ENCODE results near the gene AMER2. TPM values are rescaled to one million over a fixed set of nuclear protein-coding genes. Genes with fewer than 3 reads are reported as not detected.

The AMER2 gene
- total and polyA plus RNA-seq, 2 experiments from 2014 or later = 0.31 to 0.76 TPM

DNA sequence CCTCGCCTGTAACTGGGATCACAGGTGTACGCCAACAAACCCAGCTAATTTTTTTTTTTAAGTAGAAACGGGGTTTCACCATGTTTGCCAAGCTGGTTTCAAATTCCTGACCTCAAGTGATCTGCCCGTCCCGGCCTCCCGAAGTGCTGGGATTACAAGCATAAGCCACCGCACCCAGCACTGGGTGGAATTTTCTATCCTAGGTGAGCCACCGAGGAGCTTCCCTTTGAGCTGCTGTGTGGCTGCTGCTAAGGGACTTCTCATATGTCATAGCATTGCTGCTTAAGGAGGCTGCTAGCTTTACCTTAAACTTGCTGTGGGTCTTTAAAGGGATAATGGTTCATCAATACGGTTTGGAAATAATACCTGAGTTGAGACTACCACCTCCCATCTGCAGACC, 2.9 kb upstream of the AMER2 start:
- H3K9me3 Mint-ChIP-seq = peaks cover 7% of the 10 kb centered on the region; the same call in 1 of the 3 replicates

More for the DNA sequence above, 2.9 kb upstream of the AMER2 start:
- Mint-ChIP-seq H3K36me3 (ENCODE audit: low read depth) (no peaks in the 10 kb centered on the region; the same call in 2 of the 3 replicates), H3K4me3 (no peak overlapping the region), H3K27ac (no peak overlapping the region), H3K27me3 (ENCODE audit: insufficient read depth, low read depth, poor library complexity) (peaks cover 37% of the 10 kb centered on the region), H3K4me1 (peaks cover 21% of the 10 kb centered on the region)
- DNase-seq (ENCODE audit: low spot score) (no peak), ATAC-seq (no peak)
- no peaks in the 10 kb centered on the region for H3K79me2 ChIP-seq (replicated peaks; ENCODE audit: insufficient read depth)
- no peaks in the 10 kb centered on the region for H4K20me1 ChIP-seq (replicated peaks; ENCODE audit: insufficient read depth)
- TF ChIP-seq ZNF114 (CRISPR knock-in tag; IDR thresholded peaks at IDR 0.05) (no peak), STAT1 (IDR thresholded peaks at IDR 0.05; ENCODE audit: unreplicated experiment) (no peak), CREB1 (CRISPR knock-in tag; IDR thresholded peaks at IDR 0.05; ENCODE audit: low read depth) (no peak), ZNF331 (CRISPR knock-in tag; IDR thresholded peaks at IDR 0.05; ENCODE audit: low read depth) (no peak), ZNF462 (CRISPR knock-in tag; IDR thresholded peaks at IDR 0.05) (no peak), POLR2AphosphoS5 (IDR thresholded peaks at IDR 0.05; ENCODE audit: low read depth) (no peak), REST (IDR thresholded peaks at IDR 0.05; ENCODE audit: unreplicated experiment) (no peak), EZH2phosphoT487 (IDR thresholded peaks at IDR 0.05; ENCODE audit: unreplicated experiment) (no peak), JUNB (IDR thresholded peaks at IDR 0.05; ENCODE audit: unreplicated experiment) (no peak), EZH2 (IDR thresholded peaks at IDR 0.05; ENCODE audit: low read depth, unreplicated experiment) (no peak)
- TF ChIP-seq, protein P1, sequence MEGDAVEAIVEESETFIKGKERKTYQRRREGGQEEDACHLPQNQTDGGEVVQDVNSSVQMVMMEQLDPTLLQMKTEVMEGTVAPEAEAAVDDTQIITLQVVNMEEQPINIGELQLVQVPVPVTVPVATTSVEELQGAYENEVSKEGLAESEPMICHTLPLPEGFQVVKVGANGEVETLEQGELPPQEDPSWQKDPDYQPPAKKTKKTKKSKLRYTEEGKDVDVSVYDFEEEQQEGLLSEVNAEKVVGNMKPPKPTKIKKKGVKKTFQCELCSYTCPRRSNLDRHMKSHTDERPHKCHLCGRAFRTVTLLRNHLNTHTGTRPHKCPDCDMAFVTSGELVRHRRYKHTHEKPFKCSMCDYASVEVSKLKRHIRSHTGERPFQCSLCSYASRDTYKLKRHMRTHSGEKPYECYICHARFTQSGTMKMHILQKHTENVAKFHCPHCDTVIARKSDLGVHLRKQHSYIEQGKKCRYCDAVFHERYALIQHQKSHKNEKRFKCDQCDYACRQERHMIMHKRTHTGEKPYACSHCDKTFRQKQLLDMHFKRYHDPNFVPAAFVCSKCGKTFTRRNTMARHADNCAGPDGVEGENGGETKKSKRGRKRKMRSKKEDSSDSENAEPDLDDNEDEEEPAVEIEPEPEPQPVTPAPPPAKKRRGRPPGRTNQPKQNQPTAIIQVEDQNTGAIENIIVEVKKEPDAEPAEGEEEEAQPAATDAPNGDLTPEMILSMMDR (conservative IDR thresholded peaks at IDR 0.05; ENCODE audit: low read depth in 2 of 2) = no peak
- TF ChIP-seq, protein P2, sequence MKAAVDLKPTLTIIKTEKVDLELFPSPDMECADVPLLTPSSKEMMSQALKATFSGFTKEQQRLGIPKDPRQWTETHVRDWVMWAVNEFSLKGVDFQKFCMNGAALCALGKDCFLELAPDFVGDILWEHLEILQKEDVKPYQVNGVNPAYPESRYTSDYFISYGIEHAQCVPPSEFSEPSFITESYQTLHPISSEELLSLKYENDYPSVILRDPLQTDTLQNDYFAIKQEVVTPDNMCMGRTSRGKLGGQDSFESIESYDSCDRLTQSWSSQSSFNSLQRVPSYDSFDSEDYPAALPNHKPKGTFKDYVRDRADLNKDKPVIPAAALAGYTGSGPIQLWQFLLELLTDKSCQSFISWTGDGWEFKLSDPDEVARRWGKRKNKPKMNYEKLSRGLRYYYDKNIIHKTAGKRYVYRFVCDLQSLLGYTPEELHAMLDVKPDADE (IDR thresholded peaks at IDR 0.05) = no peak
- no peaks in the 10 kb centered on the region; the same call in 1 of the 2 replicates for H3K36me3 ChIP-seq (ENCODE audit: insufficient read depth)
- H3K4me3 ChIP-seq = no peak overlapping the region
- H3K9me2 ChIP-seq (ENCODE audit: insufficient read depth) = peaks cover 6% of the 10 kb centered on the region; the same call in 1 of the 2 replicates
- H3F3A ChIP-seq (replicated peaks; ENCODE audit: low read depth) = no peaks in the 10 kb centered on the region
- H2AFZ ChIP-seq = peak overlapping the region; percentile 28; the same call in 1 of the 2 replicates
- H3K27ac ChIP-seq (ENCODE audit: low read depth) = no peak overlapping the region
- H3K4me2 ChIP-seq = no peak overlapping the region
- H3K4me1 ChIP-seq (ENCODE audit: insufficient read depth) = peaks cover 27% of the 10 kb centered on the region
- H3K27me3 ChIP-seq (ENCODE audit: insufficient read depth) = peaks cover 44% of the 10 kb centered on the region

Measured in GM23338 (cell line).